Heart right ventricle (tissue), 16 donors: Measurements from ENCODE around the gene GATM. TPM values are rescaled to one million over a fixed set of nuclear protein-coding genes. Genes with fewer than 3 reads are reported as not detected.

Experiments
- ATAC-seq, 8 donors: fragments of 200-7000 bp; cut with Tn5 transposase; one replicate each; pipeline ENCODE4 v1.9.1; 2020; ENCODE audit warnings: mild to moderate bottlenecking in 8 of 8, moderate library complexity in 8 of 8, moderate number of reproducible peaks in 1 of 8
- DNase-seq, 2 donors: peaks; one replicate each; pipeline ENCODE4 v3.0.0-alpha.2; 2020
- H3K27ac ChIP-seq, 10 donors: fragments of 200-600 bp; sonication (generic) in 2 of 10; one replicate each; pipeline versions ENCODE4 v1.5.0 to v1.8.0; 2020 to 2022; ENCODE audit warnings: mild to moderate bottlenecking in 3 of 10
- H3K27me3 ChIP-seq, 7 donors: fragments of 200-600 bp; one replicate each; pipeline ENCODE4 v1.8.0; 2021 to 2022; ENCODE audit warnings: mild to moderate bottlenecking in 2 of 7
- H3K36me3 ChIP-seq, 9 donors: fragments of 200-600 bp; sonication (generic) in 1 of 9; one replicate each; pipeline versions ENCODE4 v1.5.0 to v1.8.0; 2020 to 2022; ENCODE audit warnings: mild to moderate bottlenecking in 2 of 9
- H3K4me1 ChIP-seq, 9 donors: fragments of 200-600 bp; sonication (generic) in 1 of 9; one replicate each; pipeline versions ENCODE4 v1.5.0 to v1.8.0; 2020 to 2022; ENCODE audit warnings: mild to moderate bottlenecking in 4 of 9
- H3K4me3 ChIP-seq, 10 donors: fragments of 200-600 bp; sonication (generic) in 2 of 10; one replicate each; pipeline versions ENCODE4 v1.5.0 to v1.8.0; 2020 to 2022; ENCODE audit warnings: mild to moderate bottlenecking in 7 of 10, moderate library complexity in 2 of 10
- H3K9me3 ChIP-seq, 11 donors: fragments of 200-600 bp in 10 of 11; sonication (generic) in 2 of 11; one replicate each; pipeline versions ENCODE4 v1.5.0 to v1.8.0; 2013 to 2022; ENCODE audit warnings: mild to moderate bottlenecking in 2 of 11, control low read depth in 1 of 11, moderate library complexity in 1 of 11
- WGBS, 2 donors: extraction: QIAGEN DNeasy Blood & Tissue Kit; methylation state at CpG; one replicate each; pipeline ENCODE4 v1.1.7; 2013; ENCODE audit warnings: inconsistent platforms in 1 of 2; 5-methylcytosine and 5-hydroxymethylcytosine counted together
- intact Hi-C, 10 donors: fragments of 100-400 bp; cut with DNase I; formaldehyde crosslinking; loops; one replicate each; pipeline versions ENCODE4 v1.11.1 to v1.14.2; 2022
- polyA plus RNA-seq, 2 donors: library from polyadenylated mRNA; stranded (reverse); fragments of 200-250 nt; gene quantifications; one replicate each; pipeline ENCODE4 v1.2.3, GENCODE V29; 2013
- total RNA-seq, 10 donors: library from RNA; stranded (reverse); fragmentation: NEBNext Ultra II Directional in 3 of 10; extraction: Animal tissue kit (Norgen Biotek cat#: 25700) in 3 of 10; gene quantifications; one replicate each; pipeline versions ENCODE4 v1.2.1 to v1.2.4, GENCODE V29; 2021 to 2023
- TF ChIP-seq, protein P1 (sequence below), 9 donors: fragments of 200-600 bp; sonication (generic) in 2 of 9; IDR thresholded peaks; one replicate each; pipeline versions ENCODE4 v1.5.0 to v1.8.0; 2021 to 2022; ENCODE audit warnings: antibody characterized with exemption in 9 of 9, mild to moderate bottlenecking in 5 of 9, moderate library complexity in 1 of 9
- donor health status: Arrhythmogenic right ventricular cardiomyopathy.
- donor health status: ischemic (EF 13 %, LVEDD 7.1; RV severe dilation, severe dysfunction).
- donor health status: healthy with polysubstance abuse.
- donor health status: DM: no; HTN: yes; CAD: no.
- donor health status: DM: no; HTN: no; CAD: no.
- donor health status: ischemic (EF 25% LVEDD 6.9; RV normal size, moderate dysfunction).
- donor health status: ischemic (EF 25% LVEDD 5.7; RV mildly dilated, moderate dysfunction).
- donor health status: healthy.
- donor health status: DM: yes; HTN: yes; CAD: no.
- donor health status: Ischemic cardiomyopathy.
- donor health status: ischemic (EF 35%, LVEDD 5.7; RV mildly dilated, moderate dysfunction).
- donor health status: nonischemic (EF 11% LVEDD 7.7; RV severe dilation, severe dysfunction).
- donor health status: DM: yes; HTN: yes; CAD: no.
- donor health status: PGD.
- donor health status: ischemic (EF 29% LVEDD 5.4; RV normal size, mild dysfunction).
- donor health status: nonischemic (EF 23%, LVEDD 6.1; RV moderate dilation, normal function).

GATM gene
- total and polyA plus RNA-seq, 12 donors: 4.7 to 97.8 (median 27.4) TPM

DNA sequence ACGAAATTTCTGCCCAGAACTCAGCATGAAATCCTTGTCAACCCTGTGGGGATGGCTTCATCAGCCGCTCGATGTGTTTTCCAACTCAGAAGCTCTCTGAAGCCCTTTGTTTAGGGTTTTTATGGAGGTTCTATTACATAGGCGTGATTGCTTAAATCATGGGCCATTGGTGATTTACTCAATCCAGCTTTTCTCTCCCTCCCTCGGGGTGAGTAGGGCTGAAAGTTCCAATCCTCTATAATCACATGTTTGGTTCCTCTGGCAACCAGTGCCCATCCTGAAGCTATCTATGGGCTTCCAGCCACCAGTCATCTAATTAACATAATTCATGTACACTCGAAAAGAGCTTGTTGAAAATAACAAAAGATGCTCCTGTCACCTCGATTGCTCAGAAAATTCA lies 51.6 kb downstream of the GATM start:
- TF ChIP-seq, protein P1, sequence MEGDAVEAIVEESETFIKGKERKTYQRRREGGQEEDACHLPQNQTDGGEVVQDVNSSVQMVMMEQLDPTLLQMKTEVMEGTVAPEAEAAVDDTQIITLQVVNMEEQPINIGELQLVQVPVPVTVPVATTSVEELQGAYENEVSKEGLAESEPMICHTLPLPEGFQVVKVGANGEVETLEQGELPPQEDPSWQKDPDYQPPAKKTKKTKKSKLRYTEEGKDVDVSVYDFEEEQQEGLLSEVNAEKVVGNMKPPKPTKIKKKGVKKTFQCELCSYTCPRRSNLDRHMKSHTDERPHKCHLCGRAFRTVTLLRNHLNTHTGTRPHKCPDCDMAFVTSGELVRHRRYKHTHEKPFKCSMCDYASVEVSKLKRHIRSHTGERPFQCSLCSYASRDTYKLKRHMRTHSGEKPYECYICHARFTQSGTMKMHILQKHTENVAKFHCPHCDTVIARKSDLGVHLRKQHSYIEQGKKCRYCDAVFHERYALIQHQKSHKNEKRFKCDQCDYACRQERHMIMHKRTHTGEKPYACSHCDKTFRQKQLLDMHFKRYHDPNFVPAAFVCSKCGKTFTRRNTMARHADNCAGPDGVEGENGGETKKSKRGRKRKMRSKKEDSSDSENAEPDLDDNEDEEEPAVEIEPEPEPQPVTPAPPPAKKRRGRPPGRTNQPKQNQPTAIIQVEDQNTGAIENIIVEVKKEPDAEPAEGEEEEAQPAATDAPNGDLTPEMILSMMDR (IDR thresholded peaks at IDR 0.05): no peak
- no peak for DNase-seq
- Histone ChIP-seq H3K27me3 (peaks cover 0 to 14% (median 7%) of the 10 kb centered on the region in 7 donors), H3K27ac (no peak overlapping the region), H3K4me3 (no peak overlapping the region), H3K4me1 (peaks cover 0 to 15% (median 0%) of the 10 kb centered on the region in 9 donors), H3K9me3 (no peaks in the 10 kb centered on the region), H3K36me3 (no peaks in the 10 kb centered on the region)
- WGBS, 2 donors: 69 to 70% methylated on average over 7 of the region's 7 CpGs
- ATAC-seq: no peak
- intact Hi-C loops: no loop called here

DNA sequence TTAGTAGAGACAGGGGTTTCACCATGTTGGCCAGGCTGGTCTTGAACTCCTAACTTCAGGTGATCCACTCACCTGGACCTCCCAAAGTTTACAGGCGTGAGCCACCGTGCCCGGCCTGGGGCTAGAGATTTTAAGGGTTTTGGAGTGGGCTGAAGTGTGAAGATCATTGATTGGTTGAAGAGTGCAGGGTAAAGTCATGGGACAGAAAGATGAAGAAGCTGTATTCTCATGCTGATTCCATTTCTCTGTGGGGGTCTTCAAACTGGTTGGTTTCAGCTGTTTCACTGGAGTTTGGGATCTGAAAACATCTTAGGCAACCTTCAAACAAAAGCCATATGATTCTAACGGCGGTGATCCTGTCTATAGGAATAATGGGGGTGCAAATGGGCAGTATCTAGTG lies 52.1 kb downstream of the GATM start:
- DNase-seq (no peak), ATAC-seq (no peak)
- TF ChIP-seq, protein P1 (IDR thresholded peaks at IDR 0.05): no peak

DNA sequence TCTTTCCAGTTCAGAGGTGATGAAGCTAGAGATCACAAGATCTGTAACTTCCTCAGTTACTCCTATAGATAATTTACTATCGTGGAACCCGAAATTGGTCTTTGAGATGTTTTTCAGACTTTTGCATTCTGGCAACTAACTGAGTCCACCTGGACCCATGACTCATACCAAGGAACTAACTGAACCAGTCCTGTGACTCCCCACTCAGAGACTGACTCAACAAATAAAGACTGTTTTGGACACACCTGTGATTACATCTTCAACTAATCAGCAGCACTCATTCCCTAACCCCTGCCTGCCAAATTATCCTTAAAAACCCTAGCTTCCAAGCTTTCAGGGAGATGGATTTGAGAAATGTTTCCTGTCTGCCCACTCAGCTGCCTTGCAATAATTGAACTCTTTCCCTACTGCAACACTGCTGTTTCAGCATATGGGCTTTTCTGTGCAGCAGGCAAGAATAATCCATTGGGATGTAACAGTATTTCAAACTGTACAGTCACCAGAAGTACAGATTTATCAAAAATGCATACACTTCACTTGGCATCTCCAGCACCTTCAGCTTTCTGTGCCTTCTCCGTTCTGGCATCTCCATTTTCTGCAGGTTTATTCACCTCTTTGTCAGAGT lies 57.7 kb downstream of the GATM start:
- peaks cover 0 to 5% (median 3%) of the 10 kb centered on the region in 7 donors for H3K27me3 ChIP-seq
- H3K9me3 ChIP-seq: no peaks in the 10 kb centered on the region
- no peak overlapping the region for H3K4me3 ChIP-seq
- TF ChIP-seq, protein P1 (IDR thresholded peaks at IDR 0.05): no peak
- H3K4me1 ChIP-seq: no peaks in the 10 kb centered on the region
- intact Hi-C loops: no loop called here
- DNase-seq (no peak), ATAC-seq (peak in 1 of 8 donors; percentile 25)
- 76 to 80% methylated on average over 3 of the region's 3 CpGs for WGBS, 2 donors
- H3K36me3 ChIP-seq: no peaks in the 10 kb centered on the region
- no peak overlapping the region for H3K27ac ChIP-seq

More for the DNA sequence above, 52.1 kb downstream of the GATM start:
- intact Hi-C loops: no loop called here
- Histone ChIP-seq H3K27ac (no peak overlapping the region), H3K9me3 (no peaks in the 10 kb centered on the region), H3K4me3 (no peak overlapping the region), H3K4me1 (peaks cover 0 to 10% (median 0%) of the 10 kb centered on the region in 9 donors), H3K36me3 (no peaks in the 10 kb centered on the region), H3K27me3 (peaks cover 0 to 14% (median 7%) of the 10 kb centered on the region in 7 donors)
- 78% methylated on average over 5 of the region's 5 CpGs for WGBS, 2 donors

DNA sequence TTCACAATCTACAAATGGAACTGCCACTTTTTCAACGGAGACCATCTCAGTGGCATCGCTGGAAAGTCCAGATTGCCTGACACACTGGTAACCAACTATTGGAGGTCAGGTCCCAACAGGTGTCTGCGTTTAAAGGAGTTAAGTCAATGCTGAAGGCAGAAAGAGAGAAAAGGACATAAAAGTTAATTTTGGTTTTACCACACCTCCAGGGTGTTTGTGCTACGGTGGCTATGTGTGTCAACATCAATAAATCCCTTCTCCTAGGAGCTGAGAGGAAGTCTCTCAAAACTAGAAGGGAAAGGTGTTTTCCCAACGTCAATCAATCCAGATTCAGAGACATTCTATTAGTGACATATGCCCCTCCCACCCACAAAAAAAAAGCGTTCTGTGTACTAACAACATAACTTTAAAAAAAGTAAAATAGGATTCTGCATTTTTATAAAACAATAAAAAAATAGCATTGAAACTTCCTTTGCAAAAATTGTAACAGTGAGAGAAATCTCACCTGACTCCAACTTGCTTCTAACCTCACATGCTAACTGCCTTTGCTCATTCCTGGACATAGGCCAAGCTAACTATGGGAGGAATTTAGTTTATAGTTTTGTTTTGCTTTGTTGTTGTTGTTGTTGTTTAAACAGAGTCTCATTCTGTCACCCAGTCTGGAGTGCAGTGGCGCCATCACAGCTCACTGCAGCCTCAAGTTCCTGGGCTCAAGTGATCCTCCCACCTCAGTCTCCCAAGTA lies 58.7 kb downstream of the GATM start:
- no peak for ATAC-seq
- WGBS, 2 donors: 85% methylated on average over 7 of the region's 7 CpGs

More for the DNA sequence above, 58.7 kb downstream of the GATM start:
- no peaks in the 10 kb centered on the region for H3K36me3 ChIP-seq
- TF ChIP-seq, protein P1 (IDR thresholded peaks at IDR 0.05): no peak
- intact Hi-C loops: no loop called here
- no peaks in the 10 kb centered on the region for H3K9me3 ChIP-seq
- no peak overlapping the region for H3K27ac ChIP-seq
- H3K27me3 ChIP-seq: peaks cover 0 to 6% (median 0%) of the 10 kb centered on the region in 7 donors
- no peak for DNase-seq
- no peaks in the 10 kb centered on the region for H3K4me1 ChIP-seq
- no peak overlapping the region for H3K4me3 ChIP-seq
